Measurements from ENCODE around the gene DGKG.

DNA sequence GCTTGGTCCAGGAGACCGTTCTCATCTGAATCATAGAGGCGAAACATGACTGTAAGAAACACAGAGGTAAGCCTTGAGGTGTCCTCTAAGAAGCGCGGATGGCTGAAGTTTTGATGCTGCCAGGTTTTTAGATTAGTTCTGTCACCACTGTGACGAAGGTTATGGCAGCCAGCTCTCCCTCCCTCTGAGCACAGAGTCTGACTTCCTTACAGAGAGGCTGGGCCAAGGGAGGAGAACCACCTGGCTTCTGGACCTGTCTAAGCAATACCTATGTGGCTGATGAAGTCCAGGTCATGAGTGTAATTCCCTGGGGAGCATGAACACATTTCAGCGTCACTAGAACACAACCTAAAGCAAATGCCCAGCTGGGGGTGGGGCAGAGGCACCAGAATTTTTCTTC, 77.4 kb downstream of the DGKG start:
- TF ChIP-seq, protein P1, sequence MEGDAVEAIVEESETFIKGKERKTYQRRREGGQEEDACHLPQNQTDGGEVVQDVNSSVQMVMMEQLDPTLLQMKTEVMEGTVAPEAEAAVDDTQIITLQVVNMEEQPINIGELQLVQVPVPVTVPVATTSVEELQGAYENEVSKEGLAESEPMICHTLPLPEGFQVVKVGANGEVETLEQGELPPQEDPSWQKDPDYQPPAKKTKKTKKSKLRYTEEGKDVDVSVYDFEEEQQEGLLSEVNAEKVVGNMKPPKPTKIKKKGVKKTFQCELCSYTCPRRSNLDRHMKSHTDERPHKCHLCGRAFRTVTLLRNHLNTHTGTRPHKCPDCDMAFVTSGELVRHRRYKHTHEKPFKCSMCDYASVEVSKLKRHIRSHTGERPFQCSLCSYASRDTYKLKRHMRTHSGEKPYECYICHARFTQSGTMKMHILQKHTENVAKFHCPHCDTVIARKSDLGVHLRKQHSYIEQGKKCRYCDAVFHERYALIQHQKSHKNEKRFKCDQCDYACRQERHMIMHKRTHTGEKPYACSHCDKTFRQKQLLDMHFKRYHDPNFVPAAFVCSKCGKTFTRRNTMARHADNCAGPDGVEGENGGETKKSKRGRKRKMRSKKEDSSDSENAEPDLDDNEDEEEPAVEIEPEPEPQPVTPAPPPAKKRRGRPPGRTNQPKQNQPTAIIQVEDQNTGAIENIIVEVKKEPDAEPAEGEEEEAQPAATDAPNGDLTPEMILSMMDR (IDR thresholded peaks at IDR 0.05), result no peak
- no peak for TF ChIP-seq POLR2A (IDR thresholded peaks at IDR 0.05)
